ENCODE results near the gene MYLIP. TPM values are rescaled to one million over a fixed set of nuclear protein-coding genes. Genes with fewer than 3 reads are reported as not detected.

The MYLIP gene
- total RNA-seq, 1 experiment from 2014 or later = 27.0 TPM

DNA sequence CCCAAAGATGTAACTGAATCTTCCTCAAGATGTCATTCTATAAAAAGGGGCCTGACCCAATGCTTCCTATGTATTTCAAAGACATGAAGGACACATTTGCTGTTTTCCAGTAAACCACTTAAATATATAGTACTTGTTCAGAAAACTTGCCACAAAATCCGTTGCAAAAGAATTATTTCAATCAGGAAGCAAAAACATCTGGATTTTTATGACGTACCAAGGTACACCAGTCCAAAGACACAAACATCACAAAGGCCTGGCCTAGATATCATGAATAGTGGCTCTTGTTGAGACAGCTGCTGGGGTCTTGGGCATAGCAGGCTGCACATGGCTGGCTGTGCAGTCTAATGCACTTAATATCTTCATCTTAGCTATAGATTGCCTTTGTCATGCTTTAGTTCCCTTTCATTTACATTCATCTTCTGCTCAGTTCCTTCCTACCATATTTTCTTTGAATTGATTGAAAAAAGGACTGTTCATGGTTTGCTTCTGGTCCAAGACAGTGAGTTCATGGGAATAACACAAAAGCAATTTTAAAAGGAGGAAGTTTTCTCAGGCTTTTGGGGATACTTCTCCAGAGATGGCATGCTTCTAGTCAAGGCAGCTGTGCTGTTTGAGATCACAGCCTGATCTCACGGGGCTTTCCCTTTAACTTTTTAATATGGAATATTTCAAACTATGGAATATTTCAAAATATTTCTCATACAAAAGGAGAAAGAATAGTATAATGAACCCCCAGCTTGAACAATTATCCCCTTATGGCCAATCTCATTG is 44.5 kb downstream of the MYLIP start:
- no peak overlapping the region for H3K56ac ChIP-seq (ENCODE audit: insufficient read length, low read depth, low read length)
- H2AK5ac ChIP-seq (ENCODE audit: insufficient read length, low read length) = no peak overlapping the region
- no peak overlapping the region for H3K23ac ChIP-seq (ENCODE audit: insufficient read length, low read depth, low read length)
- no peak overlapping the region for H2BK20ac ChIP-seq (ENCODE audit: low read depth, low read length, poor library complexity, severe bottlenecking)
- H2BK15ac ChIP-seq (ENCODE audit: low read depth, low read length) = no peak overlapping the region
- no peaks in the 10 kb centered on the region for H3K79me2 ChIP-seq (ENCODE audit: insufficient read depth, low read length)
- H2BK5ac ChIP-seq (ENCODE audit: insufficient read length, low read length) = no peak overlapping the region
- H3K18ac ChIP-seq (ENCODE audit: insufficient read length, low read depth, low read length) = no peak overlapping the region
- Mint-ChIP-seq H3K9me3 (peaks cover 0 to 2% of the 10 kb centered on the region in 2 experiments; a peak in 2 of 5 replicates), H3K36me3 (ENCODE audit: insufficient read depth in 1 of 3, low read depth in 3 of 3) (peaks cover 0 to 3% (median 0%) of the 10 kb centered on the region in 3 experiments; a peak in 1 of 7 replicates), H3K27ac (no peak overlapping the region; a peak in 1 of 7 replicates), H3K4me1 (peaks cover 16 to 25% of the 10 kb centered on the region in 2 experiments), H3K4me3 (no peak overlapping the region), H3K27me3 (ENCODE audit: low read depth) (no peaks in the 10 kb centered on the region; the same call in 1 of the 2 replicates)
- H2BK12ac ChIP-seq (ENCODE audit: insufficient read length, low read depth, low read length) = no peak overlapping the region
- H3K27me3 ChIP-seq (ENCODE audit: insufficient read depth, low read length) = no peaks in the 10 kb centered on the region
- TF ChIP-seq, protein P1, sequence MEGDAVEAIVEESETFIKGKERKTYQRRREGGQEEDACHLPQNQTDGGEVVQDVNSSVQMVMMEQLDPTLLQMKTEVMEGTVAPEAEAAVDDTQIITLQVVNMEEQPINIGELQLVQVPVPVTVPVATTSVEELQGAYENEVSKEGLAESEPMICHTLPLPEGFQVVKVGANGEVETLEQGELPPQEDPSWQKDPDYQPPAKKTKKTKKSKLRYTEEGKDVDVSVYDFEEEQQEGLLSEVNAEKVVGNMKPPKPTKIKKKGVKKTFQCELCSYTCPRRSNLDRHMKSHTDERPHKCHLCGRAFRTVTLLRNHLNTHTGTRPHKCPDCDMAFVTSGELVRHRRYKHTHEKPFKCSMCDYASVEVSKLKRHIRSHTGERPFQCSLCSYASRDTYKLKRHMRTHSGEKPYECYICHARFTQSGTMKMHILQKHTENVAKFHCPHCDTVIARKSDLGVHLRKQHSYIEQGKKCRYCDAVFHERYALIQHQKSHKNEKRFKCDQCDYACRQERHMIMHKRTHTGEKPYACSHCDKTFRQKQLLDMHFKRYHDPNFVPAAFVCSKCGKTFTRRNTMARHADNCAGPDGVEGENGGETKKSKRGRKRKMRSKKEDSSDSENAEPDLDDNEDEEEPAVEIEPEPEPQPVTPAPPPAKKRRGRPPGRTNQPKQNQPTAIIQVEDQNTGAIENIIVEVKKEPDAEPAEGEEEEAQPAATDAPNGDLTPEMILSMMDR (conservative IDR thresholded peaks at IDR 0.05) = no peak
- no peak for DNase-seq
- H3K9ac ChIP-seq (ENCODE audit: extremely low read depth, insufficient read length, low read length) = no peak overlapping the region
- H4K91ac ChIP-seq (ENCODE audit: insufficient read length, low read depth, low read length) = no peak overlapping the region
- H3K23me2 ChIP-seq (ENCODE audit: insufficient read length, low read depth, low read length, poor library complexity, severe bottlenecking) = no peaks in the 10 kb centered on the region
- no peak overlapping the region for H3K14ac ChIP-seq (ENCODE audit: insufficient read depth, low read length)
- H3K79me1 ChIP-seq (ENCODE audit: insufficient read depth, low read depth, low read length, poor library complexity, severe bottlenecking) = no peaks in the 10 kb centered on the region
- no peaks in the 10 kb centered on the region for H3K9me3 ChIP-seq (ENCODE audit: control insufficient read depth, low read depth, low read length)
- H3T11ph ChIP-seq (ENCODE audit: low read length) = no peak overlapping the region
- H4K20me1 ChIP-seq (ENCODE audit: control insufficient read depth, insufficient read depth, insufficient read length) = no peaks in the 10 kb centered on the region
- H3K4ac ChIP-seq (ENCODE audit: low read depth, low read length) = no peak overlapping the region
- 0 out of 2 replicates have a peak, but pooled peaks cover 3% of the 10 kb centered on the region for H3K4me1 ChIP-seq (ENCODE audit: insufficient read depth, low read length)
- no peak overlapping the region for H4K5ac ChIP-seq (ENCODE audit: insufficient read length, low read depth, low read length)
- H2BK120ac ChIP-seq (ENCODE audit: low read depth, low read length, poor library complexity, severe bottlenecking) = no peak overlapping the region
- H3K4me2 ChIP-seq (ENCODE audit: insufficient read depth, insufficient read length, low read length) = no peak overlapping the region
- no peak overlapping the region for H4K8ac ChIP-seq (replicated peaks; ENCODE audit: insufficient read length, low read depth, low read length)
- no peak overlapping the region for H3K27ac ChIP-seq (ENCODE audit: insufficient read length, low read depth, low read length)
- H2AFZ ChIP-seq (ENCODE audit: low read length) = no peak overlapping the region
- whole genome bisulfite sequencing (ENCODE audit: extremely low coverage, insufficient read length, low lambda C conversion rate) = no CpG with 5 or more reads among the region's 3 CpGs
